ENCODE results near the gene RAD52. TPM values are rescaled to one million over a fixed set of nuclear protein-coding genes. Genes with fewer than 3 reads are reported as not detected.

The RAD52 gene
- polyA plus RNA-seq, 3 donors: 0.79 to 14.3 (median 1.1) TPM

- Histone ChIP-seq H3K9me3 (replicated peaks in 1 of 2; ENCODE audit: control insufficient read depth in 1 of 2, insufficient read depth in 1 of 2, low read length in 2 of 2) (no peaks in the 10 kb centered on the region), H3K27me3 (ENCODE audit: control insufficient read depth in 2 of 2, insufficient read depth in 2 of 2, low read length in 2 of 2) (no peaks in the 10 kb centered on the region), H3K9ac (ENCODE audit: insufficient read depth, low read length, poor library complexity, severe bottlenecking) (no peak overlapping the region), H2AFZ (ENCODE audit: insufficient read depth, low read depth, low read length, poor library complexity, severe bottlenecking) (no peak overlapping the region), H3K4me2 (replicated peaks; ENCODE audit: extremely low read depth, low read length, poor library complexity, severe bottlenecking) (no peak overlapping the region), H3K4me3 (replicated peaks in 1 of 3; ENCODE audit: low read depth in 2 of 3, low read length in 3 of 3) (no peak overlapping the region), H3K79me2 (ENCODE audit: insufficient read depth, low read length) (no peaks in the 10 kb centered on the region), H3K27ac (ENCODE audit: low read depth in 1 of 2, low read length in 2 of 2) (no peak overlapping the region), H3K36me3 (replicated peaks in 1 of 2; ENCODE audit: control insufficient read depth in 1 of 2, insufficient read depth in 2 of 2, low read length in 2 of 2) (peaks cover 44 to 76% of the 10 kb centered on the region in 2 donors), H4K20me1 (ENCODE audit: insufficient read depth, low read length) (peaks cover 8% of the 10 kb centered on the region), H3K4me1 (ENCODE audit: control insufficient read depth in 1 of 2, insufficient read depth in 2 of 2, low read length in 2 of 2) (peaks cover 0 to 3% of the 10 kb centered on the region in 2 donors)
- H3K9me3 Mint-ChIP-seq: peaks cover 0 to 5% (median 0%) of the 10 kb centered on the region in 7 donors
- TF ChIP-seq, protein P1, sequence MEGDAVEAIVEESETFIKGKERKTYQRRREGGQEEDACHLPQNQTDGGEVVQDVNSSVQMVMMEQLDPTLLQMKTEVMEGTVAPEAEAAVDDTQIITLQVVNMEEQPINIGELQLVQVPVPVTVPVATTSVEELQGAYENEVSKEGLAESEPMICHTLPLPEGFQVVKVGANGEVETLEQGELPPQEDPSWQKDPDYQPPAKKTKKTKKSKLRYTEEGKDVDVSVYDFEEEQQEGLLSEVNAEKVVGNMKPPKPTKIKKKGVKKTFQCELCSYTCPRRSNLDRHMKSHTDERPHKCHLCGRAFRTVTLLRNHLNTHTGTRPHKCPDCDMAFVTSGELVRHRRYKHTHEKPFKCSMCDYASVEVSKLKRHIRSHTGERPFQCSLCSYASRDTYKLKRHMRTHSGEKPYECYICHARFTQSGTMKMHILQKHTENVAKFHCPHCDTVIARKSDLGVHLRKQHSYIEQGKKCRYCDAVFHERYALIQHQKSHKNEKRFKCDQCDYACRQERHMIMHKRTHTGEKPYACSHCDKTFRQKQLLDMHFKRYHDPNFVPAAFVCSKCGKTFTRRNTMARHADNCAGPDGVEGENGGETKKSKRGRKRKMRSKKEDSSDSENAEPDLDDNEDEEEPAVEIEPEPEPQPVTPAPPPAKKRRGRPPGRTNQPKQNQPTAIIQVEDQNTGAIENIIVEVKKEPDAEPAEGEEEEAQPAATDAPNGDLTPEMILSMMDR (IDR thresholded peaks at IDR 0.05): no peak
- intact Hi-C loops (cut with micrococcal nuclease): no loop called here
- peaks cover 0 to 4% (median 0%) of the 10 kb centered on the region in 3 donors for H3K27me3 Mint-ChIP-seq (ENCODE audit: low read depth in 3 of 3)
- no peak for DNase-seq
- H3K4me1 Mint-ChIP-seq: peaks cover 12% of the 10 kb centered on the region
- H3K27ac Mint-ChIP-seq: peak overlapping the region in 1 of 7 donors; percentile 54
- peaks cover 52 to 93% of the 10 kb centered on the region in 2 donors for H3K36me3 Mint-ChIP-seq
- H3K4me3 Mint-ChIP-seq: no peak overlapping the region
- WGBS (ENCODE audit: insufficient coverage): no CpG with 5 or more reads among the region's 1 CpG
These were observed 28.8 kb downstream of the RAD52 start for GRCh38 chr12:920676-921075.

- Histone ChIP-seq H3K79me2 (ENCODE audit: insufficient read depth, low read length) (no peaks in the 10 kb centered on the region), H3K4me2 (replicated peaks; ENCODE audit: extremely low read depth, low read length, poor library complexity, severe bottlenecking) (no peak overlapping the region), H3K36me3 (replicated peaks in 1 of 2; ENCODE audit: control insufficient read depth in 1 of 2, insufficient read depth in 2 of 2, low read length in 2 of 2) (peaks cover 42 to 90% of the 10 kb centered on the region in 2 donors), H3K4me1 (ENCODE audit: control insufficient read depth in 1 of 2, insufficient read depth in 2 of 2, low read length in 2 of 2) (peaks cover 9 to 18% of the 10 kb centered on the region in 2 donors), H2AFZ (ENCODE audit: insufficient read depth, low read depth, low read length, poor library complexity, severe bottlenecking) (no peak overlapping the region), H3K9ac (ENCODE audit: insufficient read depth, low read length, poor library complexity, severe bottlenecking) (no peak overlapping the region), H3K4me3 (replicated peaks in 1 of 3; ENCODE audit: low read depth in 2 of 3, low read length in 3 of 3) (no peak overlapping the region), H4K20me1 (ENCODE audit: insufficient read depth, low read length) (peaks cover 37% of the 10 kb centered on the region), H3K27me3 (ENCODE audit: control insufficient read depth in 2 of 2, insufficient read depth in 2 of 2, low read length in 2 of 2) (no peaks in the 10 kb centered on the region), H3K9me3 (replicated peaks in 1 of 2; ENCODE audit: control insufficient read depth in 1 of 2, insufficient read depth in 1 of 2, low read length in 2 of 2) (no peaks in the 10 kb centered on the region), H3K27ac (ENCODE audit: low read depth in 1 of 2, low read length in 2 of 2) (no peak overlapping the region)
- intact Hi-C loops (cut with micrococcal nuclease): no loop called here
- TF ChIP-seq, protein P1 (IDR thresholded peaks at IDR 0.05): no peak
- WGBS (ENCODE audit: insufficient coverage): 93% methylated on average over 17 of the region's 23 CpGs
- Mint-ChIP-seq H3K27me3 (ENCODE audit: low read depth in 3 of 3) (peaks cover 0 to 2% (median 2%) of the 10 kb centered on the region in 3 donors), H3K27ac (peak overlapping the region in 1 of 7 donors; percentile 51), H3K4me3 (no peak overlapping the region), H3K9me3 (peaks cover 0 to 5% (median 0%) of the 10 kb centered on the region in 7 donors), H3K4me1 (peaks cover 27% of the 10 kb centered on the region), H3K36me3 (peaks cover 62 to 92% of the 10 kb centered on the region in 2 donors)
- DNase-seq: no peak
These were observed 32.6 kb downstream of the RAD52 start for GRCh38 chr12:916712-917445.

Measured in CD14-positive monocyte (primary cell).